Ovary (tissue), 3 donors: ENCODE measurements around the gene NRXN3.

Experiments
- EP300 ChIP-seq: sonication (generic); formaldehyde crosslinking; IDR thresholded peaks from one replicate; pipeline ENCODE4 v1.6.1; 2017; ENCODE audit warnings: antibody characterized with exemption
- POLR2A ChIP-seq: fragments of 450-650 bp; IDR thresholded peaks from one replicate; pipeline ENCODE4 v1.6.1; 2017; ENCODE audit warnings: antibody characterized with exemption, mild to moderate bottlenecking, moderate library complexity
- TF ChIP-seq, protein P1 (sequence below), 3 donors: fragments of 450-650 bp in 2 of 3; fragments of 200-600 bp in 1 of 3; IDR thresholded peaks; one replicate each; pipeline versions ENCODE4 v1.5.1 to v1.8.0; 2016 to 2022; ENCODE audit warnings: antibody characterized with exemption in 3 of 3, mild to moderate bottlenecking in 1 of 3
- donor health status: DM: no; HTN: no; CAD: no.

DNA sequence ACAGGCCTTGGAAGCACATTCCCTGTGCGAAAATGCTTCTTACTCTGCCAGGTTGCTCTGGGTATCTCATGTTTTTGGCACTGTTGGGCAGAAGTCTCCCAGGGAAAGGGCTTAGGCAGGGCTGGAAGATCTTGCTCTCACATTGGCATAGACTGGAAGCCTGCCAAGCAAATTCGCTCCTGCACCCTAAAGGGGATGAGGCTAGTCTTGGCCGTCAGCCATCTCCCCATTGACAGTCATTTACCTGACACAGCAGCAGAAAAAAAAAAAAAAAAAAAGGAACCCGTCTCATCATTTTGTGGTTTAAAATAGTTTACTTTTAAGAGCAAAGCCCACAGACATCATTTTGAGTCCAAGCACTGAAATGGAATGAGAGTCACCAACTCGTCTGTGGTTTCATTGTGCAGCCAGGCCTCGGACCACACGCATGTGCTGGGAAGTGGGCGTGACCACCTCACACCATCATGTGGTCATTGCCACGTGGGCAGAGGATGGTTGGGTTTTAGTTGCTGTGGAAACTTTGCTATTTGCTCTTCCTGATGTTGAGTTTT, 84.8 kb downstream of the NRXN3 start:
- TF ChIP-seq, protein P1, sequence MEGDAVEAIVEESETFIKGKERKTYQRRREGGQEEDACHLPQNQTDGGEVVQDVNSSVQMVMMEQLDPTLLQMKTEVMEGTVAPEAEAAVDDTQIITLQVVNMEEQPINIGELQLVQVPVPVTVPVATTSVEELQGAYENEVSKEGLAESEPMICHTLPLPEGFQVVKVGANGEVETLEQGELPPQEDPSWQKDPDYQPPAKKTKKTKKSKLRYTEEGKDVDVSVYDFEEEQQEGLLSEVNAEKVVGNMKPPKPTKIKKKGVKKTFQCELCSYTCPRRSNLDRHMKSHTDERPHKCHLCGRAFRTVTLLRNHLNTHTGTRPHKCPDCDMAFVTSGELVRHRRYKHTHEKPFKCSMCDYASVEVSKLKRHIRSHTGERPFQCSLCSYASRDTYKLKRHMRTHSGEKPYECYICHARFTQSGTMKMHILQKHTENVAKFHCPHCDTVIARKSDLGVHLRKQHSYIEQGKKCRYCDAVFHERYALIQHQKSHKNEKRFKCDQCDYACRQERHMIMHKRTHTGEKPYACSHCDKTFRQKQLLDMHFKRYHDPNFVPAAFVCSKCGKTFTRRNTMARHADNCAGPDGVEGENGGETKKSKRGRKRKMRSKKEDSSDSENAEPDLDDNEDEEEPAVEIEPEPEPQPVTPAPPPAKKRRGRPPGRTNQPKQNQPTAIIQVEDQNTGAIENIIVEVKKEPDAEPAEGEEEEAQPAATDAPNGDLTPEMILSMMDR (IDR thresholded peaks at IDR 0.05): no peak
- TF ChIP-seq POLR2A: no peak
- TF ChIP-seq EP300: no peak
